ENCODE data around the gene APBB2.

The APBB2 gene

DNA sequence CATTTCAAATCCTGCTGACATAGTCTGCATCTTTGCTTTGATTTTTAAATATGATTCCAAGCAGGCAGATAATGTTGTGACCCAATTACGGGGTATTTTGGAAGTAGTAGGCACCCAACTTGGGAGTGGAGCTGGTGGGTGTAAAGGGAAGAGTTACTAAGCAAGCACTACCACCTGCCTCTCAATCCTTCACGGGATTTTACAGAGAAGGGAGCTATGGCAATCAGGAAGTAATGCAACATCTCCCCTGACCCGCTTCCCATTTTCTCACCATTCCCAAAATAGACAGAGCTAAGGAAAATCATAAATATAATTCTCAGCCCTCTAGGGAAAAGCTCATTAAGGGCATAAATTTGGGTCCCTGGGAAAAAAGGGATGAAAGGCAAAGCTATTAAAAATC is 9.2 kb downstream of the APBB2 start:
- TF ChIP-seq, protein P1, sequence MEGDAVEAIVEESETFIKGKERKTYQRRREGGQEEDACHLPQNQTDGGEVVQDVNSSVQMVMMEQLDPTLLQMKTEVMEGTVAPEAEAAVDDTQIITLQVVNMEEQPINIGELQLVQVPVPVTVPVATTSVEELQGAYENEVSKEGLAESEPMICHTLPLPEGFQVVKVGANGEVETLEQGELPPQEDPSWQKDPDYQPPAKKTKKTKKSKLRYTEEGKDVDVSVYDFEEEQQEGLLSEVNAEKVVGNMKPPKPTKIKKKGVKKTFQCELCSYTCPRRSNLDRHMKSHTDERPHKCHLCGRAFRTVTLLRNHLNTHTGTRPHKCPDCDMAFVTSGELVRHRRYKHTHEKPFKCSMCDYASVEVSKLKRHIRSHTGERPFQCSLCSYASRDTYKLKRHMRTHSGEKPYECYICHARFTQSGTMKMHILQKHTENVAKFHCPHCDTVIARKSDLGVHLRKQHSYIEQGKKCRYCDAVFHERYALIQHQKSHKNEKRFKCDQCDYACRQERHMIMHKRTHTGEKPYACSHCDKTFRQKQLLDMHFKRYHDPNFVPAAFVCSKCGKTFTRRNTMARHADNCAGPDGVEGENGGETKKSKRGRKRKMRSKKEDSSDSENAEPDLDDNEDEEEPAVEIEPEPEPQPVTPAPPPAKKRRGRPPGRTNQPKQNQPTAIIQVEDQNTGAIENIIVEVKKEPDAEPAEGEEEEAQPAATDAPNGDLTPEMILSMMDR (IDR thresholded peaks at IDR 0.05; ENCODE audit: low read depth, low read length): no peak
- DNase-seq (ENCODE audit: low read depth in 2 of 2): no peak
- H3K4me3 ChIP-seq (replicated peaks in 1 of 2; ENCODE audit: low read depth in 2 of 2, low read length in 2 of 2): no peak overlapping the region

DNA sequence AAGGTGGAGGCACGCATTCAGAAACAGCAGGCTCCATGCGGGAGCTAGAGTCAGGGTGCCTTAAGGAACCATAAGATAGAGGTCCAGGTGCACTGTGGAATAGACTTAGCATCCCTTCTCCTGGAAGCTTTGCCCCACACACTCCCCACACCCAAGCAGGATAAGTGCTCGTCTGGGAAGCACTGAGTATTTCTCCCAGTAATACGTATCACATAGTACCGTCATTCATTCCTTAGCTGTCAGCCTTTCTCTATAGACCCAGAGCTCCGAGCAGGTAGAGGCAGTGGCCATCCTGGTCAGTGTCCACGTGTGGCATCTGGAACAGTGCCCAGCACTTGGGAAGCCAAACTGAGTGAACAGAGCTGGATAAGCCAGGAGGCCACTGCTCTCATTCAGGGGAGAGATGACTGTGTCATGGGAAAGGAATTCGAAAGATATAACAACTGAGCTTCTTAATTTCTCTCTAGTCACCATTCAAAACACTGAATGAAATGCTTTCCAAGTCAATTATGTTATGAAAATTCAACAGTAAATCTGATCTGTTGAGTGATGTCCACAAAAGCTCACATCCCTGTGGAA is 9.9 kb downstream of the APBB2 start:
- no peak overlapping the region for H3K4me3 ChIP-seq (replicated peaks in 1 of 2; ENCODE audit: low read depth in 2 of 2, low read length in 2 of 2)
- TF ChIP-seq, protein P1 (IDR thresholded peaks at IDR 0.05; ENCODE audit: low read depth, low read length): no peak
- peak; percentile 77 to 86 for DNase-seq (ENCODE audit: low read depth in 2 of 2)

DNA sequence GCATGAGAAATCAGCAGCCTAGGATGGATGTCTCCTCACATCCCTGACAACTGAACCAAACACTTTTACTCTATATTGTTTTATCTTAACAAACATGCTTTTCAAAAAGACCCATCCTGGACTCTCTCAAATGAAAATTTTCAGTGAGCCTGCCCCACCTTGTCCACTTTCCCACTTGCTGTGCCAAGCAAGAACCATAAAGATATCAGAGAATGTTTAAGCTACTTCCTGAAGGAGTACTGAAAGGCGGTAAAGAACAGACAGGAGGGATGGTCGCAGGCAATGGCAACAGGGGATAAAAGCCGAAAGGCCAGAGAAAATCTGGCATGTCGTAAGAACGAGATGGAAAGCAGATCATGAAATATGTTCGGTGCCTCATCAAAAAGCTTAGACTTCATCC is 10.5 kb downstream of the APBB2 start:
- no peak overlapping the region for H3K4me3 ChIP-seq (replicated peaks in 1 of 2; ENCODE audit: low read depth in 2 of 2, low read length in 2 of 2)
- no peak for DNase-seq (ENCODE audit: low read depth in 2 of 2)
- TF ChIP-seq, protein P1 (IDR thresholded peaks at IDR 0.05; ENCODE audit: low read depth, low read length): no peak

DNA sequence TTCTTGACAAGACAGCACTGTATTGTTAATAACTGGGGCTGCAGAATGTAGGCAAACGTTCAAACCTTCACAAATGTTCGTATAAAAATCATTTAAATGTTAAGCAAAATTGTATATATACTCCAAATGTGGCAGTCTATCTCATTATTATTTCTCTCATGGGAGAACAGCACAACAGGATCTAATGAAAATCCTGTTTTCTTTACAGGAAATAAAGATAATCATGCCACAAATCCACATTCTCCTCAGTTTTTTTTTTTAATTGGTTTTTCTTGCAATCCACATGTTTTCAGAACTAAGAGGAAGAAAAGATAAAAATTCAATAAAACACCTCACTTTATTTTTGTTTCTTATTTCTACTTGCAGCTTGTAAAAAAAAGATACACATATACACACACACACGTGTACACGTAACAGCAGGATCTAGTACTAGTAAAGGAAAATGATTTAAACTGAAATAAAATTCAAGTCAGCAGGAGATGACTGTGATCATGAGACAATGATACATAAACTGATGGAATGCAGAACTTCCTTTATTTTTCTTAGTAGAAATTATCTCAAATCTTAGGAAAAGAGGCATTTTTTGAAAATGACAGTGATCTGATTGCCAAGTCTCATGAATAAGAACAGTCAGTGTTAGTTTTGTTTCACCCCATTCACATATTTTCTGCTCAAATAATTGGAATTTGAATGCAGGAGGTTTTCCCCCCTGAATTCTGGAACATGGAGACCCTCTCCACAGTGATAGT is 11.3 kb downstream of the APBB2 start:
- peak; percentile 38 to 73 for DNase-seq (ENCODE audit: low read depth in 2 of 2)
- no peak overlapping the region for H3K4me3 ChIP-seq (replicated peaks in 1 of 2; ENCODE audit: low read depth in 2 of 2, low read length in 2 of 2)
- TF ChIP-seq, protein P1 (IDR thresholded peaks at IDR 0.05; ENCODE audit: low read depth, low read length): no peak

DNA sequence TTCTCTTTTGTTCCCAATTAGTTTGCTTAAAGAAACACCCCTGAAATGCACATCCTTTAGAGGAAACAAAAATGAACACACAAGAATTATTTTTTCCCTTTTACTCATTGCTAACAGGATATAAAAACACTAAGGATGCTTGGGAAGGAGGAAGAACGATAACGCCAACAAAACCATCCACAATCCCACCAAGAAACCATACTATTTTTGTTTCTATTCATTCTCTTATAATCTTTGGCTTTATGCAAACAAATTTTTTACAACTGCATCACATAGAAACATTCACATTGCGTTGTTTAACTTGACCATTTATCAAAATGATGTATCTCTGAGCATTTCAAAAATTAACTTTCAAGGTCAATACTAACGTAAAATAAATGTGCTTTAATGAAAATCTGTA is 12.0 kb downstream of the APBB2 start:
- no peak for DNase-seq (ENCODE audit: low read depth in 2 of 2)
- TF ChIP-seq, protein P1 (IDR thresholded peaks at IDR 0.05; ENCODE audit: low read depth, low read length): no peak
- H3K4me3 ChIP-seq (replicated peaks in 1 of 2; ENCODE audit: low read depth in 2 of 2, low read length in 2 of 2): no peak overlapping the region

DNA sequence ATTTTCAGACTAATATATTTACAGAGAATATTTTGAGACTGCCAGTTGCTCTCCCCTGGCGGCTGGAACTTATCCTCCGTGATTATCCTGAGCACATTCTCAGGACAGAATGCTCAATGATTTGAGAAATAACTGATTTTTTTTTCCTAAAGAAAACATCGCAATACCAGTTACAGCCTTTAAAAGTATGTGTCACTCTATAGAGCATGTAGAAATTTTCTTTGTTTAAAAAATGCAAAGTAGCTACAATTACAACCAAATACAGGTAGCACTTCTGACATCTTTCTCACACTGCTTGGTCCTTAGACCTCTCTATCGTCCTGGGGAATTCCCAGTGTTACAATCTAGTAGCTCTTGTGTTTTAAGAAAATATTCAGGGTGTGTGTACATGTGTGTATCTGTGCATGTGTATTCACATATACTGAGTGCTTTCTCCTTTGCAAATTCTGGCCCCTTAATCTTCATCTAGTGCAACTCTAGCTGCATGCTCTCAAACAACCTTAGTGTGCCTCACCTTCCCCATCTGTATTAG is 13.8 kb downstream of the APBB2 start:
- TF ChIP-seq, protein P1 (IDR thresholded peaks at IDR 0.05; ENCODE audit: low read depth, low read length): peak; percentile 37
- DNase-seq (ENCODE audit: low read depth in 2 of 2): peak in 1 of 2 donors; percentile 56
- no peak overlapping the region for H3K4me3 ChIP-seq (replicated peaks in 1 of 2; ENCODE audit: low read depth in 2 of 2, low read length in 2 of 2)
